Endodermal cell (in vitro differentiated cells): ENCODE data around the gene SPATA2L. TPM values are rescaled to one million over a fixed set of nuclear protein-coding genes. Genes with fewer than 3 reads are reported as not detected.

Experiments
- DNase-seq: peaks from one replicate; pipeline ENCODE4 v3.0.0-alpha.2; 2017
- H3K27ac ChIP-seq: 2 replicates; pipeline ENCODE4 v1.5.1; 2013; ENCODE audit warnings: mild to moderate bottlenecking, low read depth, low read length, moderate library complexity
- H3K27me3 ChIP-seq: 2 replicates; pipeline ENCODE4 v1.6.1; 2013; ENCODE audit warnings: mild to moderate bottlenecking, low read length, moderate library complexity; ENCODE audit not compliant: insufficient read depth, control insufficient read depth, poor library complexity, severe bottlenecking
- H3K36me3 ChIP-seq: 2 replicates; pipeline ENCODE4 v1.7.0; 2013; ENCODE audit warnings: mild to moderate bottlenecking, low read length, moderate library complexity; ENCODE audit not compliant: control insufficient read depth, insufficient read depth
- H3K4me1 ChIP-seq: one replicate; pipeline ENCODE4 v1.7.0; 2013; ENCODE audit warnings: low read length; ENCODE audit not compliant: control insufficient read depth, insufficient read depth
- H3K4me3 ChIP-seq: 2 replicates; pipeline ENCODE4 v1.5.1; 2013; ENCODE audit warnings: mild to moderate bottlenecking, low read length, moderate library complexity
- H3K9ac ChIP-seq: 2 replicates; pipeline ENCODE4 v1.6.1; 2013; ENCODE audit warnings: mild to moderate bottlenecking, low read length, moderate library complexity; ENCODE audit not compliant: poor library complexity, severe bottlenecking; ENCODE audit errors: extremely low read depth
- H3K9me3 ChIP-seq: 2 replicates; pipeline ENCODE4 v1.6.1; 2013; ENCODE audit warnings: mild to moderate bottlenecking, low read length, moderate library complexity; ENCODE audit not compliant: control insufficient read depth
- H3K27ac Mint-ChIP-seq: 2 replicates; pipeline ENCODE4 v1.8.0; 2020; ENCODE audit warnings: mixed read lengths
- H3K27me3 Mint-ChIP-seq: 2 replicates; pipeline ENCODE4 v1.8.0; 2021; ENCODE audit warnings: mild to moderate bottlenecking, mixed read lengths; ENCODE audit not compliant: insufficient read depth
- H3K36me3 Mint-ChIP-seq: 2 replicates; pipeline ENCODE4 v1.8.0; 2020; ENCODE audit warnings: low read depth, mixed read lengths
- H3K4me1 Mint-ChIP-seq: 2 replicates; pipeline ENCODE4 v1.8.0; 2020; ENCODE audit warnings: mixed read lengths
- H3K4me3 Mint-ChIP-seq: 2 replicates; pipeline ENCODE4 v1.8.0; 2020; ENCODE audit warnings: mild to moderate bottlenecking, moderate library complexity, mixed read lengths
- H3K9me3 Mint-ChIP-seq: 2 replicates; pipeline ENCODE4 v1.8.0; 2020; ENCODE audit warnings: mild to moderate bottlenecking, mixed read lengths
- WGBS, 2 experiments: methylation state at CpG; one replicate each; pipeline versions ENCODE4 v1.1.5 to v1.1.7; 2013; ENCODE audit warnings: missing lambda C conversion rate in 2 of 2, mixed read lengths in 1 of 2; ENCODE audit not compliant: insufficient coverage in 1 of 2, insufficient read length in 1 of 2; 5-methylcytosine and 5-hydroxymethylcytosine counted together
- total RNA-seq, 2 donors: library from RNA; stranded (reverse); fragmentation: NEBNext Ultra II Directional in 1 of 2; extraction: Animal tissue kit (Norgen Biotek cat#: 25700) in 1 of 2; gene quantifications; 2 replicates in 1 of 2; 3 replicates in 1 of 2; pipeline ENCODE4 v1.2.1, GENCODE V29; 2021
- TF ChIP-seq, protein P1 (sequence below): fragments of 200-600 bp; sonication (generic); conservative IDR thresholded peaks from 2 replicates; pipeline ENCODE4 v1.5.0; 2021; ENCODE audit warnings: antibody characterized with exemption, mild to moderate bottlenecking

The SPATA2L gene
- total RNA-seq, 2 donors from 2014 or later, result 22.9 to 28.8 TPM

GRCh38 chr16:89693931-89694783 is 7.3 kb downstream of the SPATA2L start:
- 90 to 91% methylated on average over 30 to 32 of the region's 32 CpGs for WGBS, 2 experiments
- DNase-seq, result no peak
- TF ChIP-seq, protein P1, sequence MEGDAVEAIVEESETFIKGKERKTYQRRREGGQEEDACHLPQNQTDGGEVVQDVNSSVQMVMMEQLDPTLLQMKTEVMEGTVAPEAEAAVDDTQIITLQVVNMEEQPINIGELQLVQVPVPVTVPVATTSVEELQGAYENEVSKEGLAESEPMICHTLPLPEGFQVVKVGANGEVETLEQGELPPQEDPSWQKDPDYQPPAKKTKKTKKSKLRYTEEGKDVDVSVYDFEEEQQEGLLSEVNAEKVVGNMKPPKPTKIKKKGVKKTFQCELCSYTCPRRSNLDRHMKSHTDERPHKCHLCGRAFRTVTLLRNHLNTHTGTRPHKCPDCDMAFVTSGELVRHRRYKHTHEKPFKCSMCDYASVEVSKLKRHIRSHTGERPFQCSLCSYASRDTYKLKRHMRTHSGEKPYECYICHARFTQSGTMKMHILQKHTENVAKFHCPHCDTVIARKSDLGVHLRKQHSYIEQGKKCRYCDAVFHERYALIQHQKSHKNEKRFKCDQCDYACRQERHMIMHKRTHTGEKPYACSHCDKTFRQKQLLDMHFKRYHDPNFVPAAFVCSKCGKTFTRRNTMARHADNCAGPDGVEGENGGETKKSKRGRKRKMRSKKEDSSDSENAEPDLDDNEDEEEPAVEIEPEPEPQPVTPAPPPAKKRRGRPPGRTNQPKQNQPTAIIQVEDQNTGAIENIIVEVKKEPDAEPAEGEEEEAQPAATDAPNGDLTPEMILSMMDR, result no peak
- Mint-ChIP-seq H3K4me1 (no peaks in the 10 kb centered on the region), H3K27me3 (no peaks in the 10 kb centered on the region), H3K27ac (peak overlapping the region; percentile 70), H3K36me3 (peaks cover 51% of the 10 kb centered on the region), H3K9me3 (no peaks in the 10 kb centered on the region), H3K4me3 (no peak overlapping the region)
- Histone ChIP-seq H3K9ac (no peak overlapping the region), H3K27me3 (no peaks in the 10 kb centered on the region), H3K4me3 (no peak overlapping the region), H3K27ac (no peak overlapping the region), H3K4me1 (no peaks in the 10 kb centered on the region), H3K9me3 (no peaks in the 10 kb centered on the region), H3K36me3 (peaks cover 46% of the 10 kb centered on the region)

DNA sequence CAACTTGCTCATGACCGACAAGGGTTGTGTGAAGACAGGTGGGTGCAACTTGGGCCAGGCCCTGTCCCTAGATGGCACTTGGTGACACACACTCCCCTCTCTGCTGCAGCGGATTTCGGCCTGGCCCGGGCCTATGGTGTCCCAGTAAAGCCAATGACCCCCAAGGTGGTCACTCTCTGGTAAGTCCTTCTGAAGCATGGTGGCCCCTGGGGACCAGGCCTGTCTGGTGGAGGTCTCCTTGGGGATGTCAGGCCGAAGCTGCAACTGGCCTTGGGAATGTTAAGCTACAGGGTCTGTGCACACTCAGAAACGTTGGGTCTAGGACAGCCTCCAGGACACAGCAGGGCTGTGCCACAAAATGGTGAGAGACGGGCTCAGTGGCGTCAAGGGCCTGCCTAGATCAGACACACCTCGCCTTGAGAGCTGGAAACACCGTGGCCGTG is 8.2 kb downstream of the SPATA2L start:
- no peaks in the 10 kb centered on the region for H3K4me1 Mint-ChIP-seq
- Histone ChIP-seq H3K9me3 (no peaks in the 10 kb centered on the region), H3K27ac (no peak overlapping the region), H3K4me3 (no peak overlapping the region), H3K9ac (no peak overlapping the region), H3K4me1 (no peaks in the 10 kb centered on the region), H3K36me3 (peaks cover 45% of the 10 kb centered on the region), H3K27me3 (no peaks in the 10 kb centered on the region)
- WGBS, 2 experiments, result 94 to 97% methylated on average over 11 of the region's 11 CpGs
- no peaks in the 10 kb centered on the region for H3K9me3 Mint-ChIP-seq
- H3K36me3 Mint-ChIP-seq, result peaks cover 54% of the 10 kb centered on the region
- H3K4me3 Mint-ChIP-seq, result no peak overlapping the region
- TF ChIP-seq, protein P1, result no peak
- no peak for DNase-seq
- H3K27me3 Mint-ChIP-seq, result no peaks in the 10 kb centered on the region
- H3K27ac Mint-ChIP-seq, result no peak overlapping the region

- Mint-ChIP-seq H3K27me3 (no peaks in the 10 kb centered on the region), H3K9me3 (no peaks in the 10 kb centered on the region), H3K27ac (no peak overlapping the region), H3K4me3 (no peak overlapping the region), H3K4me1 (peaks cover 6% of the 10 kb centered on the region), H3K36me3 (peaks cover 59% of the 10 kb centered on the region)
- H3K9ac ChIP-seq, result no peak overlapping the region
- H3K27me3 ChIP-seq, result no peaks in the 10 kb centered on the region
- no peak for DNase-seq
- no peaks in the 10 kb centered on the region for H3K9me3 ChIP-seq
- peaks cover 40% of the 10 kb centered on the region for H3K36me3 ChIP-seq
- no peak overlapping the region for H3K4me3 ChIP-seq
- H3K4me1 ChIP-seq, result no peaks in the 10 kb centered on the region
- TF ChIP-seq, protein P1, result no peak
- 95 to 100% methylated on average over 6 to 13 of the region's 13 CpGs for WGBS, 2 experiments
- H3K27ac ChIP-seq, result no peak overlapping the region
These were observed 9.4 kb downstream of the SPATA2L start for GRCh38 chr16:89691986-89692569.
